Left ventricle myocardium inferior (tissue), 1 donor: ENCODE data around the gene WNT4. TPM values are rescaled to one million over a fixed set of nuclear protein-coding genes. Genes with fewer than 3 reads are reported as not detected.

Source experiments
- DNase-seq: peaks from one replicate; pipeline ENCODE4 v3.0.0-alpha.2; 2020
- H3K27ac ChIP-seq: fragments of 200-600 bp; replicated peaks from 2 replicates; pipeline ENCODE4 v1.8.0; 2021
- H3K27me3 ChIP-seq: fragments of 200-600 bp; 2 replicates; pipeline ENCODE4 v1.8.0; 2021; ENCODE audit warnings: low read depth
- H3K36me3 ChIP-seq: fragments of 200-600 bp; 2 replicates; pipeline ENCODE4 v1.8.0; 2021
- H3K4me1 ChIP-seq: fragments of 200-600 bp; 2 replicates; pipeline ENCODE4 v1.8.0; 2021
- H3K4me3 ChIP-seq: fragments of 200-600 bp; 2 replicates; pipeline ENCODE4 v1.8.0; 2021; ENCODE audit warnings: mild to moderate bottlenecking, moderate library complexity
- H3K9me3 ChIP-seq: fragments of 200-600 bp; replicated peaks from 2 replicates; pipeline ENCODE4 v1.8.0; 2021
- CTCF ChIP-seq: fragments of 200-600 bp; IDR thresholded peaks from 2 replicates; pipeline ENCODE4 v1.8.0; 2021; ENCODE audit warnings: antibody characterized with exemption, mild to moderate bottlenecking, borderline replicate concordance
- intact Hi-C: fragments of 100-400 bp; cut with micrococcal nuclease; formaldehyde crosslinking; loops from one replicate; pipeline ENCODE4 v1.11.0; 2022
- total RNA-seq: library from RNA; stranded (reverse); fragmentation: NEBNext Ultra II Directional; extraction: Animal tissue kit (Norgen Biotek cat#: 25700); gene quantifications from one replicate; pipeline ENCODE4 v1.2.1, GENCODE V29; 2021
- donor health status: DM: no; HTN: yes; CAD: no; lungs with severe emphysema.

Gene WNT4
- total RNA-seq, 1 donor from 2014 or later: not detected

DNA sequence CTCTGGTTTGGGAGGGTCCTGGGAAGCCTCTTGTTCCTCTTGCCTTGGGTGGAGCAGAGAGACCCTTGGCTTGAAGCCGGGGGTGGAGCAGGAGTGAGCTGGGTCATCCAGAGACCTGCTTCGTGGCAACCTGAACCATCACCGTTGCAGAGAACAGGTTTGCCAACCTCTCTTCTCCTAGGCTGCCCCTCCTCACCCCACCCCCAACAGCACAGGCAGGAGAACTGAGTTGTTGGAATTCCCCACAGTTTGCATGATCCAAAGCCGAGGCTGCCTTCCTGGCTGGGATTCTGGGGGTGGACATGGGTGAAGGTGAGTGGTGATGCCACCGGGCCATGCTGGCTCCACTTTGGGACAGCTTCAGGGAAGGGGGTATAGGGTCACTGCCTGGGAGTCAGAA is 2.2 kb downstream of the WNT4 start:
- Histone ChIP-seq H3K27ac (no peak overlapping the region), H3K27me3 (peaks cover 88% of the 10 kb centered on the region), H3K4me1 (peaks cover 16% of the 10 kb centered on the region), H3K9me3 (no peaks in the 10 kb centered on the region), H3K36me3 (no peaks in the 10 kb centered on the region), H3K4me3 (no peak overlapping the region)
- no peak for TF ChIP-seq CTCF
- intact Hi-C loops: no loop called here
- no peak for DNase-seq

GRCh38 chr1:22139817-22140216 is 3.1 kb downstream of the WNT4 start:
- Histone ChIP-seq H3K27ac (no peak overlapping the region), H3K9me3 (no peaks in the 10 kb centered on the region), H3K4me1 (peaks cover 16% of the 10 kb centered on the region), H3K36me3 (no peaks in the 10 kb centered on the region), H3K27me3 (peaks cover 88% of the 10 kb centered on the region), H3K4me3 (no peak overlapping the region)
- DNase-seq: no peak
- intact Hi-C loops: no loop called here
- TF ChIP-seq CTCF: no peak

DNA sequence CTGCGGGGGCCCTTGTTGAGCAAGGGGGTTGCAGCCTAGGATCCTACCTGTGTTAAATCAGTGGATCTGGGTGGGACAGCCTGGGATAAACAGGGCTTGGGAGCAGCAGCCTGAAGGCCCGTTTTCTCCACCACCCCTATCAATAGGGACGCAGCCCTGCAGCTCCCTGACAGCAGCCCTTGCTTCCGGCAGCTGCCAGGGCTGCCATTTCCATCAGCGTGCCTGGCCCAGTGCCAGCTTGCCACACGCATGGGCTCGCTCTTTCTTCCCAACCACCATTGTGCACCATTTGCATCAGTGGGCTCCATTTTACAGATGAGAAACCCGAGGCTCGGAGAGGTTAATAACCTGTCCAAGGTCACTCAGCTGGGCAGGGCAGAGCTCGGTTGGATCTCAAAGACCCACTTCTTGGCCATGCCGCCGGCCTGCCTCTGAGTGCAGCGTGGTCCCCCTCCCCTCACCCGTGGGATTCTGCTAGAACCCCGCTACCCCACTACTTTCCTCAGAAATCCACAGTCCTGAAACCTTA is 3.8 kb downstream of the WNT4 start:
- no peak for TF ChIP-seq CTCF
- H3K4me1 ChIP-seq: peaks cover 16% of the 10 kb centered on the region
- H3K4me3 ChIP-seq: no peak overlapping the region
- intact Hi-C loops: no loop called here
- H3K9me3 ChIP-seq: no peaks in the 10 kb centered on the region
- no peaks in the 10 kb centered on the region for H3K36me3 ChIP-seq
- H3K27ac ChIP-seq: no peak overlapping the region
- no peak for DNase-seq
- H3K27me3 ChIP-seq: peaks cover 88% of the 10 kb centered on the region

- no peak for DNase-seq
- no peak overlapping the region for H3K4me3 ChIP-seq
- peaks cover 6% of the 10 kb centered on the region for H3K4me1 ChIP-seq
- H3K9me3 ChIP-seq: no peaks in the 10 kb centered on the region
- H3K27me3 ChIP-seq: peaks cover 96% of the 10 kb centered on the region
- no peak overlapping the region for H3K27ac ChIP-seq
- TF ChIP-seq CTCF: no peak
- no peaks in the 10 kb centered on the region for H3K36me3 ChIP-seq
- intact Hi-C loops: no loop called here
These were observed 5.7 kb downstream of the WNT4 start for GRCh38 chr1:22137004-22137720.

DNA sequence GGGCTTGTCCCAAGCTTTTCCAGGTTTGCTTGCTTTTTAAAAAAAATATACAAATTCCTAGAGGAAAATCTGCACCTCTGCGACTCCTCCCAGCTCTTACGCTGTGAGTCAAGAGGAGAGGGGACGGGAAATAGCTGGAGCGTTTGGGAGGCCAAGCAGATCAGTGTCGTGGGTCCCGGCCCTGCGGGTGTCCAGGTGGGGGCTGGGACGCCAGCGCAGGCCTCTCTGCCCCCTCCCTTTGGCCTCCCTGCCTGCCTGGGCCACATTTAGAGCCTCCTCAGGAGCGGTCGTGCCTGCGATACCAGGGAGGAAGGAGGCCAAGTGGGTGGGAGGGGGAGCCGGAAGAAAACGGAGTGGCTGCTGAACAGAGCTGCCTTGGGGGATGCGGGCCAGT is 9.0 kb downstream of the WNT4 start:
- intact Hi-C loops: no loop called here
- peaks cover 71% of the 10 kb centered on the region for H3K27me3 ChIP-seq
- H3K27ac ChIP-seq: no peak overlapping the region
- no peak for DNase-seq
- no peaks in the 10 kb centered on the region for H3K4me1 ChIP-seq
- no peak for TF ChIP-seq CTCF
- no peaks in the 10 kb centered on the region for H3K36me3 ChIP-seq
- H3K9me3 ChIP-seq: no peaks in the 10 kb centered on the region
- H3K4me3 ChIP-seq: no peak overlapping the region
